Epithelial cell of esophagus (primary cell): ENCODE results near the gene UBR1.

Source experiments
- DNase-seq: peaks from one replicate; pipeline ENCODE4 v3.0.0; 2010; ENCODE audit warnings: low read depth
- H3K4me3 ChIP-seq: 2 replicates; pipeline ENCODE4 v1.5.1; 2011; ENCODE audit warnings: mild to moderate bottlenecking, low read length, control low read depth
- TF ChIP-seq, protein P1 (sequence below): IDR thresholded peaks from 2 replicates; pipeline ENCODE4 v1.5.1; 2011; ENCODE audit warnings: low read depth, mild to moderate bottlenecking, low read length, control low read depth, inconsistent platforms; ENCODE audit not compliant: insufficient read depth; ENCODE audit errors: missing control alignments

Gene UBR1

DNA sequence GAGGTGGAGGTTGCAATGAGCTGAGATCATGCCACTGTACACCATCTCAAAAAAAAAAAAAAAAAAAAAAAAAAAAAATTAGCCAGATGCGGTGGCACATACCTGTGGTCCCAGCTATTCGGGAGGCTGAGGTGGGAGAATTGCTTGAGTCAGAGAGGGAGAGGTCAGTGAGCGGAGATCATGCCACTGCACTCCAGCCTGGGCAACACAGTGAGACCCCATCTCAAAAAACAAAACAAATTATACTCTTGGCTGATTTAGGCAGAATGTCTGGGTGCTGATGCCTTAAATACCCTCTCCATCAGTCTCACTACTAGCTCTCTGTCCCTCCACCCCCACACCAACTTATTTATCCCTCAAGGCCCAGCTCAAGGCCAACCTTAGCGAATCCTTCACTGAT is 14.0 kb downstream of the UBR1 start:
- H3K4me3 ChIP-seq = no peak overlapping the region
- DNase-seq = no peak
- TF ChIP-seq, protein P1, sequence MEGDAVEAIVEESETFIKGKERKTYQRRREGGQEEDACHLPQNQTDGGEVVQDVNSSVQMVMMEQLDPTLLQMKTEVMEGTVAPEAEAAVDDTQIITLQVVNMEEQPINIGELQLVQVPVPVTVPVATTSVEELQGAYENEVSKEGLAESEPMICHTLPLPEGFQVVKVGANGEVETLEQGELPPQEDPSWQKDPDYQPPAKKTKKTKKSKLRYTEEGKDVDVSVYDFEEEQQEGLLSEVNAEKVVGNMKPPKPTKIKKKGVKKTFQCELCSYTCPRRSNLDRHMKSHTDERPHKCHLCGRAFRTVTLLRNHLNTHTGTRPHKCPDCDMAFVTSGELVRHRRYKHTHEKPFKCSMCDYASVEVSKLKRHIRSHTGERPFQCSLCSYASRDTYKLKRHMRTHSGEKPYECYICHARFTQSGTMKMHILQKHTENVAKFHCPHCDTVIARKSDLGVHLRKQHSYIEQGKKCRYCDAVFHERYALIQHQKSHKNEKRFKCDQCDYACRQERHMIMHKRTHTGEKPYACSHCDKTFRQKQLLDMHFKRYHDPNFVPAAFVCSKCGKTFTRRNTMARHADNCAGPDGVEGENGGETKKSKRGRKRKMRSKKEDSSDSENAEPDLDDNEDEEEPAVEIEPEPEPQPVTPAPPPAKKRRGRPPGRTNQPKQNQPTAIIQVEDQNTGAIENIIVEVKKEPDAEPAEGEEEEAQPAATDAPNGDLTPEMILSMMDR = no peak

DNA sequence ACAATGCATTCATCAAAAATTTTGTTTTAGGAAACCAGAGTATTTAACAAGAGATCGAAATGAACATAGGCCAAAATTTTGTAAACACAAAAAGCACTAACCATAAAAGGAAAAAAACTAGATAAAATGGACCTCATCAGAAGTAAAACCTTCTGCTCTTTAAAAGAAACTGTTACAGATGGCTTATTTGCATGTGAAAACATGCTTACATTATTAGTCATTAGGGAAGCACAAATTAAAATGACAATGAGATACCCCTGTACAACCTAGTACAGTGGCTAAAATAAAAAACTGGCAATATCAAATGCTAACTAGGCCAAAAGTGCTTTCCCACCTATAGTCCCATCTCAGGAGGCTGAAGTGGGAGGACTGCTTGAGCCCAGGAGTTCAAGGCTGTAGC is 19.3 kb downstream of the UBR1 start:
- TF ChIP-seq, protein P1 = no peak
- H3K4me3 ChIP-seq = no peak overlapping the region
- DNase-seq = peak; percentile 11

DNA sequence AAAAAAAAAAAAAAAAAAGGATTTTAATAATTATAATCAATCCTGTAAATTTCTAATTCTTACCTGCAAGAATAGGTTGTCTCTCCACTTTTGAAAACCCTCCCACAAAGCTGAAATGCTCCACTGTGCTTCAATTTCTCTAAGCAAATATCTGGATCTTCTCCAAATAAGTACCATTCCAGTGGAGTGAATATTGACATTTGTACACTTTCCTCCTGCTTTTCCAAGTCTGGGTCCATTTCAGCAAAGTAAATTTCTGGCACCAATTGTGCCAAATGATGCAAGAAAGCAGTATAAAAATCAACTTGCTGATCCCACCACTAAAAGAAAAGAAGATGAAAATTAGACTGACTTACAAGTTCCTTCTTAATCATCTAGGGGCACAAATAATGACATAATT is 19.9 kb downstream of the UBR1 start:
- H3K4me3 ChIP-seq = no peak overlapping the region
- no peak for DNase-seq
- TF ChIP-seq, protein P1 = no peak

DNA sequence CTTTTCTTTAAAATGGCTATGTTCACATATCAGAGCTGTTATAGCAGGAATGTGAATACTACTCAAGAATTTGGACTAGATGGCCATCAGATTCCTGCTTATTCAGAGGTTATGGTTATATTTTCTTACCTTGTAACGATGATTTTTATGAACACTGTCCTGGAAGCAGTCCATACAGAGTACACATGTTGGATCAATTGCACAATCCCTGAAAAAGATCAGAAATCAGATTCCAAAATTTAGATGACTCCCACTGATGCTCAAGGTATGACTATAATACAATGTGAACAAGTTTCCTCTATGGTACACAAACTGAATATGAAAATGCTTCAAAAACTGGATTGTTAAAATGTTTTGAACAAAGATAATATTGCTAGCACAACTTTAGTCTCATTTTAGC is 23.3 kb downstream of the UBR1 start:
- H3K4me3 ChIP-seq = no peak overlapping the region
- TF ChIP-seq, protein P1 = no peak
- no peak for DNase-seq

DNA sequence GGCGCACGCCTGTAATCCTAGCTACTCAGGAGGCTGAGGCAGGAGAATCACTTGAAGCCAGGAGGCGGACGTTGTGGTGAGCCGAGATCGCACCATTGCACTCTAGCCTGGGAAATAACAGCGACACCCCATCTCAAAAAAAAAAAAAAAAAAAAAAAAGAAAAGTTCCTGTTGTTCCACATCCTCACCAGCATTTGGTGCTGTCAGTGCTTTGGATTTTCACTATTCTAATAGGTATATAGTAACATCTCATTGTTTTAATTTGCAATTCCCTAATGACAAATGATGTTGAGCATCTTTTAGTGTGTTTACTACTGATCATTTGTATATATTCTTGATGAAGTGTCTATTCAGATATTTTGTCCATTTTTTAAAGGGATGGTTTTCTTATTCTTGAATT is 24.6 kb downstream of the UBR1 start:
- TF ChIP-seq, protein P1 = no peak

DNA sequence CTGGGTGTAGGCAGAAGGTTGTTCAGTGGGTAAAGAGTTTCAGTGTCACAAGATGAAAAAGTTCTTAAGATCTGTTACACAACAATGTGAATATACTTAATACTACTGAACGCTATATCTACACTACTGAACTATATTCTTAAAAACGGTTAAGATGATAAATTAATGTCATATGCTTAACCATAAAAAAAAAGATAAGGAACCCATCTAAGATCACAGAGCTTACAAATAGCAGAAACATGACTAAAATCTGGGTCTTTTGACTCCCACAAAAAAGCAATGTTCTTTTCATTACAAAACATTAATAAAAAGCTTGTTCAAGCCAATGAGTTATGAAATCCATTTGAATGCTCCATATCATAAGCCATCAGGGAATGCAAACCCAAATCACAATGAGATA is 34.4 kb downstream of the UBR1 start:
- no peak overlapping the region for H3K4me3 ChIP-seq
- no peak for DNase-seq
- TF ChIP-seq, protein P1 = no peak

More for the DNA sequence above, 24.6 kb downstream of the UBR1 start:
- H3K4me3 ChIP-seq = no peak overlapping the region
- no peak for DNase-seq

DNA sequence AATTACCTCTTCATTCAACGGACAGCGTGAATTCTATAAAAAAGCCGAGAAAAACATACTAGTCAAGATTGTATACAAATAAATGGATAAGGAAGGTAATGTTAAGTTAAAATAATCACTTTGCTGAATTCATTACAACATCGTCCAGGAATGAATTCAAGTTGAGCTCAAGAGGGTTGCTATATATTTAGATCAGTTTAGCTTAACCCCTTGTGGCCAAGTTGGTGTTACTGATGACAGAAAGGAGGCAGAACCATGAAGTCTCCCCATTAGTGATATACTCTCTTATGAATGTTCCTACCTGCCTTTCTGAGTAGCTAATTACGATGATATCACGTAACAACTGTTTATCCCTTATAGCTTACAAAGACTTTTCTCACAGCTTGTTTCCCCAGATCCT is 34.9 kb downstream of the UBR1 start:
- no peak for DNase-seq
- TF ChIP-seq, protein P1 = no peak
- H3K4me3 ChIP-seq = no peak overlapping the region
